Measurements from ENCODE around the gene IGFL2. TPM values are rescaled to one million over a fixed set of nuclear protein-coding genes. Genes with fewer than 3 reads are reported as not detected.
"Not testable (repeated sequence)": the region's sequence is repeated elsewhere in the genome, so short reads cannot be mapped to it uniquely, and the experiment has no call there.

The IGFL2 gene
- total RNA-seq, 2 experiments from 2014 or later, result not detected

- no TSS peak for BruUV-seq (replicated peaks)
- Histone ChIP-seq H3K27ac (ENCODE audit: low read depth, low read length, poor library complexity, severe bottlenecking) (no peak overlapping the region), H3K4me3 (ENCODE audit: low read depth, low read length, poor library complexity, severe bottlenecking) (no peak overlapping the region), H3K9me2 (ENCODE audit: insufficient read depth, low read length) (no peaks in the 10 kb centered on the region), H3K9me3 (ENCODE audit: low read length) (no peaks in the 10 kb centered on the region), H3K4me1 (ENCODE audit: insufficient read depth, low read length, poor library complexity, severe bottlenecking) (peaks cover 5% of the 10 kb centered on the region), H3K79me2 (ENCODE audit: insufficient read depth, low read depth, low read length) (no peaks in the 10 kb centered on the region), H4K20me1 (ENCODE audit: insufficient read depth, low read length) (no peaks in the 10 kb centered on the region), H3K36me3 (ENCODE audit: insufficient read depth, low read length) (no peaks in the 10 kb centered on the region), H2AFZ (ENCODE audit: low read length) (no peak overlapping the region), H3K4me2 (ENCODE audit: low read length) (no peak overlapping the region)
- ChIA-PET CTCF (ENCODE audit: unreplicated experiment) (no interaction called here), POLR2A (no interaction called here)
- TF ChIP-seq CTCF (conservative IDR thresholded peaks at IDR 0.05; ENCODE audit: low read length), result no peak
- no peak for TF ChIP-seq EZH2phosphoT487 (IDR thresholded peaks at IDR 0.05; ENCODE audit: borderline replicate concordance, low read depth, low read length)
- intact Hi-C loops (cut with micrococcal nuclease; ENCODE audit: unreplicated experiment), result loop anchor here (10.0 kb wide), 1 partner anchor 156 kb away; the partner anchor contains the start of gene PGLYRP1
- DNase-seq (ENCODE audit: low spot score), result no peak
These were observed 32.8 kb downstream of the IGFL2 start for GRCh38 chr19:46180701-46181387.

- Histone ChIP-seq H3K4me3 (ENCODE audit: low read depth, low read length, poor library complexity, severe bottlenecking) (no peak overlapping the region), H3K4me1 (ENCODE audit: insufficient read depth, low read length, poor library complexity, severe bottlenecking) (peaks cover 5% of the 10 kb centered on the region), H3K36me3 (ENCODE audit: insufficient read depth, low read length) (no peaks in the 10 kb centered on the region), H3K9me2 (ENCODE audit: insufficient read depth, low read length) (no peaks in the 10 kb centered on the region), H3K9me3 (ENCODE audit: low read length) (no peaks in the 10 kb centered on the region), H4K20me1 (ENCODE audit: insufficient read depth, low read length) (no peaks in the 10 kb centered on the region), H3K4me2 (ENCODE audit: low read length) (no peak overlapping the region), H3K27ac (ENCODE audit: low read depth, low read length, poor library complexity, severe bottlenecking) (no peak overlapping the region), H3K79me2 (ENCODE audit: insufficient read depth, low read depth, low read length) (no peaks in the 10 kb centered on the region), H2AFZ (ENCODE audit: low read length) (no peak overlapping the region)
- no peak for DNase-seq (ENCODE audit: low spot score)
- TF ChIP-seq EZH2phosphoT487 (IDR thresholded peaks at IDR 0.05; ENCODE audit: borderline replicate concordance, low read depth, low read length) (no peak), CTCF (conservative IDR thresholded peaks at IDR 0.05; ENCODE audit: low read length) (no peak)
- CTCF ChIA-PET (ENCODE audit: unreplicated experiment), result no interaction called here
- intact Hi-C loops (cut with micrococcal nuclease; ENCODE audit: unreplicated experiment), result loop anchor here (10.0 kb wide), 1 partner anchor 157 kb away; the partner anchor contains the start of gene PGLYRP1
- POLR2A ChIA-PET, result no interaction called here
- no TSS peak for BruUV-seq (replicated peaks)
These were observed 33.3 kb downstream of the IGFL2 start for GRCh38 chr19:46181388-46181779.

GRCh38 chr19:46182476-46182875 is 34.4 kb downstream of the IGFL2 start:
- POLR2A ChIA-PET, result no interaction called here
- Histone ChIP-seq H3K79me2 (ENCODE audit: insufficient read depth, low read depth, low read length) (no peaks in the 10 kb centered on the region), H3K4me3 (ENCODE audit: low read depth, low read length, poor library complexity, severe bottlenecking) (no peak overlapping the region), H3K27ac (ENCODE audit: low read depth, low read length, poor library complexity, severe bottlenecking) (no peak overlapping the region), H3K4me2 (ENCODE audit: low read length) (no peak overlapping the region), H3K9me2 (ENCODE audit: insufficient read depth, low read length) (no peaks in the 10 kb centered on the region), H3K36me3 (ENCODE audit: insufficient read depth, low read length) (no peaks in the 10 kb centered on the region), H3K4me1 (ENCODE audit: insufficient read depth, low read length, poor library complexity, severe bottlenecking) (peaks cover 5% of the 10 kb centered on the region), H2AFZ (ENCODE audit: low read length) (no peak overlapping the region), H3K9me3 (ENCODE audit: low read length) (no peaks in the 10 kb centered on the region), H4K20me1 (ENCODE audit: insufficient read depth, low read length) (no peaks in the 10 kb centered on the region)
- no peak for TF ChIP-seq EZH2phosphoT487 (IDR thresholded peaks at IDR 0.05; ENCODE audit: borderline replicate concordance, low read depth, low read length)
- TF ChIP-seq CTCF (conservative IDR thresholded peaks at IDR 0.05; ENCODE audit: low read length), result no peak
- no peak for DNase-seq (ENCODE audit: low spot score)
- intact Hi-C loops (cut with micrococcal nuclease; ENCODE audit: unreplicated experiment), result loop anchor here (10.0 kb wide), 1 partner anchor 158 kb away; the partner anchor contains the start of gene PGLYRP1
- CTCF ChIA-PET (ENCODE audit: unreplicated experiment), result no interaction called here
- no TSS peak for BruUV-seq (replicated peaks)

- H4K20me1 ChIP-seq (ENCODE audit: insufficient read depth, low read length); CTCF ChIA-PET (ENCODE audit: unreplicated experiment); BruUV-seq (replicated peaks); H3K27ac ChIP-seq (ENCODE audit: low read depth, low read length, poor library complexity, severe bottlenecking); H2AFZ ChIP-seq (ENCODE audit: low read length); H3K79me2 ChIP-seq (ENCODE audit: insufficient read depth, low read depth, low read length); H3K9me2 ChIP-seq (ENCODE audit: insufficient read depth, low read length); POLR2A ChIA-PET; H3K4me1 ChIP-seq (ENCODE audit: insufficient read depth, low read length, poor library complexity, severe bottlenecking); H3K36me3 ChIP-seq (ENCODE audit: insufficient read depth, low read length); H3K4me3 ChIP-seq (ENCODE audit: low read depth, low read length, poor library complexity, severe bottlenecking); H3K9me3 ChIP-seq (ENCODE audit: low read length): not testable (repeated sequence)
- H3K4me2 ChIP-seq (ENCODE audit: low read length), result peak overlapping the region; percentile 49
- peak; percentile 18 for DNase-seq (ENCODE audit: low spot score)
- intact Hi-C loops (cut with micrococcal nuclease; ENCODE audit: unreplicated experiment), result loop anchor here (10.0 kb wide), 1 partner anchor 160 kb away; the partner anchor contains the start of gene PGLYRP1
These were observed 37.0 kb downstream of the IGFL2 start for GRCh38 chr19:46184775-46185710.

Data from OCI-LY7 (cell line).